NCI-H82 treated with DMSO at 0.1 percent for 48 hours (cell line): ENCODE data around the gene MMP23B.

Experiments used
- DNase-seq: peaks from one replicate; lab custom pipeline; 2025; ENCODE audit not compliant: unreplicated experiment; lab: John Stamatoyannopoulos, UW

MMP23B gene

DNA sequence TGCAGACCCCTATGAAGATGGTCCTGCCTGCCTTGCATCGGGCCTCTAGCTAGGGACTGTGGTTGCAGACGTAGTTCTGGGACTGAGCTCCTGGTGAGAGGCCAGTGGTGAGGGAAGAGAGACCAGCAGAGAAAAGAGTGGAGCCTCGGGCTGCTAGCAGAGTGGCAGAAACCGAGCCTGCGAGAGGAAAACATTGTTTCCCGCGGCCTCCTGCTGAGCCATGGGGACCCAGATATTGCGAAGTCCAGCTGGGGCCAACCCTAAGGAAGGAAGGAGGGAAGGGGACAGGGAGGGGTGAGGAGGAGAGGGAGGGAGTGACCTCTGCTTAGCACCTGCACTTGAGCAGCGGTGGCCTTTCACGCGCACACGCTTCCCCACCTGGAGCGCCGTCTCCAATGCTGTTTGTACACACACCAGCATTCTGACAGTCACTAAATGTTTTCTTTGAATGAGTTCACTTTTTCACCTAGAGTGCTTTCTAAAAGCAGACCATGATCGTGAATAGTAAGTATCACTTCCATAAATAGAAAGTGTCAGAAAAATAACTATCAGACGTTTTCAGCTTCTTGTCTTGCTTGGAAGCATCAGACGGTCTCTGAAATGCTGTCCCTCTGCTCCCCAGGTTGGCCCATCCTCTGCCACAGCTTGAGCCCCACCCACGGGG lies 29.5 kb upstream of the MMP23B start:
- no peak for DNase-seq

DNA sequence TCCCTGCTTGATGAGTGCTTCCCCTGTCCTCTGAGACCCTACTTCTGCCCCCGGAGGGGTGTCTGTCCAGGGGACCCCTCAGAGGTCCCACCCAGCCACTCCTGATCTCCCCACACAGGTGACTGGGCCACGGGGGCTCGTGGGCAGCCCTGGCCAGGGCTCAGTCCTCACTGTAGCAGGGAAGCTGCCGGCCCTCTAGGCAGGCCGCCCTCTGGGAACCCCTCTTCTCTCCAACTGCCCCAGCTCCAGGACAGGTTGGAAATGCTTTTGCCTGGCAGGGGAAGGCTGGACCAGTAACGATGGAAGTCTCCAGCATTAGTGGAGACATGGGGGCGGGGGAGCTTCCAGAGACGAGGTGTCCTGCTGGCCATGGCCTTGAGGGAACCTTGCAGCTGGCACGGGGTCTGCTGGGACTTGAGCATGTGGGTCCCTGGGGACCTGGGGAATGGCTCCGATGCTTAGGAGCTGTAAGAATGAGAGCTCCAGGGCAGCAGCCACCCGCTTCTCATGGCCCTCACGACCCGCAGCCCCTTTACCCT lies 28.9 kb upstream of the MMP23B start:
- DNase-seq = peak; percentile 43

DNA sequence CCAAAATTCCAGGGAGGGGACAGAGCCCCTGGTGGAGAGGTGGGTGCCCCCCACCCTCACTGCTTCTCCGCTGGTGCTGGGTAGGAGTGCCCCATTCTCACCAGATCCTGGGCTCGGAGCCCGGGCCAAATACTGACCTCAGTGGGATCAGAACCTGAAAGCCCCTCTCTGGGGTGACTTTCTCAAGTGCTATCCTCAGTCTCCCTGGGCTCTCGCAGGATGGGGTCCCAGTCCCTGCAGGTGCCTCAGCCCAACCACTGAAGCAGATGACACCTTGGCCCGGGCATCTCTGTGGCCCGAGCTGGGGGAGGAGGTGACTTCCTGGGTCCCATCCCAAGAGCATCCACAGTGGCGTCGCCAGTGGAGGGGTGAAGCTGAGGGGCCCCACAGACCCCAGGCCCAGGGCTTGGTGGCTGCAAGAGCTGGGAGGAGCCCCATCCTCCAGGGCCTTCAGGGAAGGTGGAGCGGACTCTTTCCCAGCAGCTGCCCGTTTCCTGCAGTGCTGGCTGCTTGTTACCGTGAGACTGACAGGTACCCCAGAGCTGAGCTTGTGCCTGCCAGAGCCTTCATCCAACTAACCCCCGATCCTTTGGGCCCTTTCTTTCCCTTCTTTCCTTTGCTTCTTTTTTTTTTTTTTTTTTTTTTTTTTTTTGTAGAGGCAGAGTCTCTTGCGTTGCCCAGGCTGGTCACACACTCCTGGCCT lies 28.2 kb upstream of the MMP23B start:
- DNase-seq = no peak

DNA sequence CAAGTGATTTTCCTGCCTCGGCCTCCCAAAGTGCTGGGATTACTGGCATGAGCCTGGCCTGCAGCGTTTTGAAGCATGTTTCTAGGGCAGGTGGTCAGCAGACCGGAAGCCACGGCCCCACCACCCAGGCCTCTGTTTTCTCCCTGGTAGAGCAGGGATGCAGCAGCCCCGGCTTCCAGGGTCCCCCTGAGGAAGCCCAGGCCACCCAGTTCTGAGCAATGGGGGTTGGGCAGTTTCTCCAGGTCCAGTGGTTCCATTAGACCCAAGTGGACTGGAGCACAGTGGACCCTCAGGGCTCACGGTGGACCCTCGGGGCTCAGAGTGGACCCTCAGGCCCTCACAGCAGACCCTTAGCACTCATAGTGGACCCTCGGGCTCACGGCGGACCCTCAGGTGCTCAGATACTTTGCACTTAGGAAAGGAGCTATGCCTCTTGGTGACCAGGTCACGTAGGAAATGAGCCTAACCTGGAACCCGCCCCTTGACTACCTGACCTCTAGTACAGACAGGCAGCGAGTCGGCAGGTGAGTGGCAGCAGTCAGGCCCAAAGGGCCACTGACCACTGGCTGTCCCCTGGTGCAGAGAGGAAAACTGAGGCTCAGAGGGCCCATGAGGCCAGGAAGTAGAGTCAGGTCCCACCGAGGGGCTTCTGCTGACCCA lies 27.5 kb upstream of the MMP23B start:
- DNase-seq = no peak

DNA sequence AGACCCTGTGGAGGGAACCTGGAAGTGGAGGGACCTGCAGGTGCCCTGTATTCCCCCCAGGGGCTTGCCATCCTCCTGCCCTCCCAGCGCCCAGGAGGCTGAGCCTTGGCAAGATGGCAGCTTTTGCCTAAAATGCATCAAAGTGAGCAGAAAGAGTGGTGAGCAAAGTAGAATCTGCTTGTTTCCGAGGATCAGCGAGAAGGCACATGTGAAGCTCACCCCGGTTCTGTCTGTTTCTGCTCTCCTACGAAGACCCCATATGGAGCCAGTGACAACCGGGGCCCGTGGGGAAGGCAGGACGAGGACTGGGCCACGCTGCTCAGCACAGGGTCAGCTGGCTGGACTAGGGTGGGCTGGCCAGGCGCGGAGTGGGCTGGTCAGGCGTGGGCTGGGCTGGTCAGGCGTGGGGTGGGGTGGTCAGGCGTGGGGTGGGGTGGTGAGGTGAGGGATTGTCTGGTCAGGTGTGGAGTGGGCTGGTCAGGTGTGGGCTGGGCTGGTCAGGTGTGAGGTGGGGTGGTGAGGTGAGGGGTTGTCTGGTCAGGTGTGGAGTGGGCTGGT lies 26.9 kb upstream of the MMP23B start:
- DNase-seq = no peak

DNA sequence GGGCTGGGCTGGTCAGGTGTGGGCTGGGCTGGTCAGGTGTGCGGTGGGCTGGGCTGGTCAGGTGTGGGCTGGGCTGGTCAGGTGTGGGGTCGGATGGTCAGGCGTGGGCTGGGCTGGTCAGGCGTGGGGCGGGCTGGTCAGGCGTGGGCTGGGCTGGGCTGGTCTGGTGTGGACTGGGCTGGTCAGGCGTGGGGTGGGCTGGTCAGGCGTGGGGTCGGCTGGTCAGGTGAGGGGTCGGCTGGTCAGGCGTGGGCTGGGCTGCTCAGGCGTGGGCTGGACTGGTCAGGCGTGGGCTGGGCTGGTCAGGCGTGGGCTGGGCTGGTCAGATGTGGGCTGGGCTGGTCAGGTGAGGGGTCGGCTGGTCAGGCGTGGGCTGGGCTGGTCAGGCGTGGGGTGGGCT lies 26.2 kb upstream of the MMP23B start:
- DNase-seq = no peak

DNA sequence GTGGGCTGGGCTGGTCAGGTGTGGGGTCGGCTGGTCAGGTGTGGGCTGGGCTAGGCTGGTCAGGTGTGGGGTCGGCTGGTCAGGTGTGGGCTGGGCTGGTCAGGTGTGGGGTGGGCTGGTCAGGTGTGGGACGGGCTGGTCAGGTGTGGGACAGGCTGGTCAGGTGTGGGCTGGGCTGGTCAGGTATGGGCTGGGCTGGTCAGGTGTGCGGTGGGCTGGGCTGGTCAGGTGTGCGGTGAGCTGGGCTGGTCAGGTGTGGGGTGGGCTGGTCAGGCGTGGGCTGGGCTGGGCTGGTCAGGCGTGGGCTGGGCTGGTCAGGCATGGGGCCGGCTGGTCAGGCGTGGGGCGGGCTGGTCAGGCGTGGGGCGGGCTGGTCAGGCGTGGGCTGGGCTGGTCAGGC lies 25.7 kb upstream of the MMP23B start:
- DNase-seq = no peak

DNA sequence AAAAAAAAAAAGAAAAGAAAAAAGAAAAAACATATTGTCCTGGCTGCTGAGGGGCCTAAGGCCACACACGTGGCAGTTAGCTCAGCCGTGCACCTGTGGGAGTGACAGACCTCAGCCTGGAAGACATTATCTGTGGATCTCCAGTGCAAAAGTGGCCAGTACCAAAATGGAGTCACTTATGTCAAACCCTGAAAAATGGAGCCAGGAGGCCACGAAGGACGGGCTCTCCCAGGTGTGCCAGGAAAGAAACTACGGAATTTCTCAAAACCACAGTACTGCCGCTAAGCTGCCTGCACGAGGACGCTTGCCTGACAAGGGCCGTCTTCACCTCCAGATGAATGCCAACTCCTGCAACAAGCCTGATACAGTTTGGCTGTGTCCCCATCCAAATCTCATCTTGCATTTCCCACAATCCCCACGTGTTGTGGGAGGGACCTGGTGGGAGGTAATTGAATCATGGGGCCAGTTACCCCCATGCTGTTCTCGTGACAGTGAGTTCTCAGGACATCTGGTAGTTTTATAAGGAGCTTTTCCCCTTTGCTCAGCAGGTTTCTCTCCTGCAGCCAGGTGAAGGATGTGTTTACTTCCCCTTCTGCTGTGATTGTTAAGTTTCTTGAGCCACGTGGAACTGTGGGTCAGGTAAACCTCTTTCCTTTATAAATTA lies 22.0 kb upstream of the MMP23B start:
- peak; percentile 62 for DNase-seq

DNA sequence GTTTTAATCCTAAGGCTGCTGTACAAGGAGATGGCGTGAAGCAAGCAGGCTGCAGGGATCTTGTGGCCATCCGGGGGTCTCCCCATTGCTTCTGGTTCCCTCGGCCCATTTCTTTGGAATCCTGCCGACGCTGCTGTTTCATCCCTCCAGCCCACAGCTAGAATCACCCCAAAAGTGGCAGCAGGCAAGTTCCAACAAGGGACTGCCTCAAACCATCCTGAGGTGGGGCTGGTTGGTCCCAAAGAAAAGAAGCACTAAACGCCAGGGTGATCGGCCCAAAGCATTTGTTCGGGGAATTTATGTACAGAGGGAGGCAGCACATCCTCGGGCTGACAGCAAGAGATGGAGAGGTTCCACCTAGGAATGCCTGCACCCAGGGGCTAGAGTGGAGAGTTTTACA lies 21.2 kb upstream of the MMP23B start:
- DNase-seq = no peak

DNA sequence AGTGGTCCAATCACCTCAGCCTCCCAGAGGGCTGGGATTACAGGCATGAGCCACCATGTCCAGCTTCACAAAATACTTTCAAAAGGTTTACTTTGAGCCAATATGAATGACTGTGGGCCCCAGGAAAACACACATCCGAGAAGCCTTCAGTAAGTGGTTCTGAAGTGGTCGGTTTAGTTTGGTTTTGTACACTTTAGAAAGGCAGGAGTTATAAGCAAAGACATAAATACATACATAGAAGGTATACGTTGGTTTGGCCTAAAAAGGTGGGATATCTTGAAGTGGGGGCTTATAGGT lies 19.9 kb upstream of the MMP23B start:
- no peak for DNase-seq

DNA sequence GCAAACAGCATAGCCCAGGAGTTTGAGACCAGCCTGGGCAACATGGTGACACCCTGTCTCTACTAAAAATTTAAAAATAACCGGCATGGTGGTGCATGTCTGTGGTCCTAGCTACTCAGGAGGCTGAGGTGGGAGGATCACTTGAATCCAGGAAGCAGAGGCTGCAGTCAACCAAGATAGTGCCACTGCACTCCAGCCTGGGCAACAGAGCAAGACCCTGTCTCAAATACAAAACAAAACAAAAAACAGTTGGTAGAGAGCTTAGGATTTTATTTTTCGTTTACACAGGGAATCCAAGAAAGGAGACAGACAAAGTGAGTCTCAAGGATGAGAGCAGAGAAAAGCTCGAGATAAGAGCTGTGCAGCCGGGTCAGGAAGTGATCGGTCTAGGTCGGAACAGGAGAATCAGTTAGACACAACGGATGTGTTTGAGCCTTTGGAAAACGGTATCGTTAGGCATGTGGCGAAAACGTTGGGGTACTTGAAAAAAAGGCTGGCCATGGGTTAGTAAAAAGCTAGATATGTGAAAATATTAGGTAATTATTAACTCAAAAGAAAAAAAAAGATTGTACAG lies 18.4 kb upstream of the MMP23B start:
- DNase-seq = no peak

DNA sequence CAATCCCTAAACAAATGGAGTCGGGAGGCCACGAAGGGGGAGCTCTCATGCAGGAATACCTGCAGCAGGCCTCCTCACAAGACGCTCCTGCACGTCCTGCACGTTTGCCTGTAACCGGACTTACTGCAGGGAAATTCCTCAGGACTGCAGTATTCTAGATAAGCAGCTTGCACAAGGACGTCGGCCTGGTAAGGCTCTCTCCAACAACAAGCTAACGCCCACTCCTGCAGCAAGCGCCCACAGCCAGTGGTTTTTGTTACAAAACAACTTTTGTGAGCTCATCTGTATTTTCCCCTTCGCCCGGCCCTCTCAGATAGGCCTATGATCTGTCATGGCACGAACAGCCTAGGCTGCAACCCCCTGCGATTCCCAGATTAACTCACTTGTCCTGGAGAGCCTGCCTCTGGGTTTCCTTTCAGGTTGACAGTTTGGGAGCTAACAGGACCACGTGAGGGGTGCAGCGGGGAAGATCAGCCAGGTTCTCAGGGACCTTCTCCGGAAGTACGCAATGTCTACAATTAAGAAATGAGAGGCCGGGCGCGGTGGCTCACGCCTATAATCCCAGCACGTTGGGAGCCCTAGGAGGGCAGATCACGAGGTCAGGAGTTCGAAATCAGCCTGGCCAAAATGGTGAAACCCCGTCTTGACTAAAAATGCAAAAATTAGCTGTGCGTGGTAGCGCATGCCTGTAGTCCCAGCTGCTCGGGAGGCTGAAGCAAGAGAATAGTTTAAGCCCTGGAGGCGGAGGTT lies 17.6 kb upstream of the MMP23B start:
- no peak for DNase-seq

DNA sequence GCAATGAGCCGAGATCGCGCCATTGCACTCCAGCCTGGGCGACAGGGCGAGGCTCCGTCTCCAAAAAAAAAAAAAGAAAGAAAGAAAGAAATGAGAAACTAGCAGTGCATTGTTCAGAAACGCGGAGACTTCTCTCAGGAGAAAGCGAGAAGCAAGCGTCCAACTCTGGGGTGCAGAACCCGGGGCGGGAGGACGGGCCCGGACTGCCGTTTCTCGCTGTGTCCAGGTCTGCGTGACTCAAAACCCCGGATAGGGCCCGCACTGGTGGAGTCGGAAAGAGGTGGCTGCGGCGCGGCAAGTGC lies 17.1 kb upstream of the MMP23B start:
- no peak for DNase-seq

DNA sequence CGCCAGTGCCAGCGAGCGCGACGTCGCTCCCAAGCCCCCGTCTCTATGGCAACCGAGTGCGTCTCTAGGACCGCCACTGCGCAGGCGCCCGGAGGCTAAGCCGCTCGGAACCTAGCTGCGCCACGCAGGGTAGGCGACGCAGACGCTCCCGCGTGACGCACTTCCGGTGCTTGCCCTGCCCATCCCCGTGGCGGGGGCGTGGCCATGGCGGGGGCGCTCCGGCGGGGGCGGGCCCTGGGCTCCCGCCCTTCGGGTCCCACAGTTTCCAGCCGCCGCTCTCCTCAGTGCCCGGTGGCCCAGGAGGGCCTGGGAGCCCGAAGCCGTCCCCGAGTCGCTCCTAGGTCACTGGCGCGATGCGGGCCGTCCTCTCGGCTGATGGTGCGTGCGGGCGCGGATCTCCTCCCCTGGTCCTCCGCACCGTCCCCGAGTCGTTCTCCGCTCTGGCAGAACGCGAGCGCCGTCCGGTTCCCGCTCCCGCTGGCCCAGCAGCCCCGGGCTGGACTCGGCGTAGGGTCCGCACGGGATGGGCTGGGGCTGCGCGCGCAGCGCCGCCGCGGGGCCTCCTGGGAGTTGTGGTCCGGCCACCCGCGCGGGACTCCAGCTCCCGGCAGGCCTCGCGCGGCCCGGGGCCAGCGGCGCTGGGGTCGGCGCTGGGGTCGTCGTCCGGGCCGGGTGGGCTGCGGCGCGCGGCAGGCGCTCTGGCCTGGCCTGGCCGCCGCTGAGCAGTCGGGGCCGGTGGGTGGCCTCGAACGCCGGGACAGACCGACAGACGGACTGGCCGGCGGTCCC lies 16.5 kb upstream of the MMP23B start, which contains the start of gene MIB2:
TSS of gene MIB2 (plus strand) at position 245 of the 789 bp plus-strand sequence. CDS start 7,953 bp downstream, outside the sequence.
- DNase-seq = peak; percentile 87

DNA sequence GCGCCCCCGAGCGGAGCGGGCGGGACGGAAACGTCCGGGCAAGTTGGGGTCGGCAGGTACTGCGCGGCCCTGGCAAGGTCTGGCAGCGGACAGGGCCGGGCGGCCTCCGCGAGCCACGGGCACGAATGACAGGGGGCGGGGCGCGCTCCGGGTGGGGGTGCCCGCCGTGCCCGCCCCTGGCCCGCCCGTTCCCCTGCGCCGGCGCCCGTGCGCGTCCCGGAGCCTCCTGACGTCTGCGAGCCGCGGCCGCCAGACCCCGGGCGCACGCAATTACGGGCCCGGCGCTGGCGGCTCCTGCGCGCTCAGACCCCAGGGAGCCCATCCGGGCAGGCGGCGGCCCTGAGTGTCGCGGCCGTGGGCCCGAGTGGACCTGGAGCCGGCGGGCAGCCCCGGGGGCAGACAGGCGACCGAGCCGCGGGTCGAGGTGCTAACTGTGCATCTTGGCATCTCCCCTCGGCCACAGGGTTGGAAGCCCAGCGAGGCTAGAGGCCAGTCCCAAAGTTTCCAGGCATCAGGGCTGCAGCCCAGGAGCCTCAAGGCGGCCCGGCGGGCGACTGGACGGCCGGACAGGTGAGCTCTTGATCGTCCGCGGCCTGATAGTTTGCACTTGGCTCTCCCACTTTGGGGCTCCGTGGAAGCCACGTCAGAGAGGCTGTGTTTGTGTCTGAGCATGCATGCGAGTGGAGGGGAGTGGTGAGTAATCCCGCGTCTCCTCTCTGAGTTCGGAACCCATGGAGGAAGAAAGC lies 15.8 kb upstream of the MMP23B start:
- DNase-seq = no peak

DNA sequence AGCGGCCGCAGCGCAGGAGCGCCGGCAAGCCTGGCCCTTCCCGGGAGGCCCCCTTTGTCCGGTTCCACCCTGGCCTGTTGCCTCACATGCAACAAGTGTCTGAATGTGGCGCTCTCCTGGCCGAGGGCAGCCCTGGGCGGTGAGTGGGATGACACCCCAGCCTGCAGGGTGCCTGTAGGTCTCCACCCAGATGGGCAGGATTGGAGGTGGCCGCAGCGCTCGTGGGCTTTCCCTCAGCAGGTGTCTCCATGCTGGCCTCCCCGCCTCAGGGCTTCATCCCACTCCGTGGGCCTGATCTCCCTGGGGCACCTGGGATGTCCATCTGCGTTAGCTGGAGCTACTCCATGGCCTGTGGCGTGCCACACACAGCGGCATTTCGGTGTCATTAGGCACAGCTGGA lies 15.1 kb upstream of the MMP23B start:
- DNase-seq = no peak

DNA sequence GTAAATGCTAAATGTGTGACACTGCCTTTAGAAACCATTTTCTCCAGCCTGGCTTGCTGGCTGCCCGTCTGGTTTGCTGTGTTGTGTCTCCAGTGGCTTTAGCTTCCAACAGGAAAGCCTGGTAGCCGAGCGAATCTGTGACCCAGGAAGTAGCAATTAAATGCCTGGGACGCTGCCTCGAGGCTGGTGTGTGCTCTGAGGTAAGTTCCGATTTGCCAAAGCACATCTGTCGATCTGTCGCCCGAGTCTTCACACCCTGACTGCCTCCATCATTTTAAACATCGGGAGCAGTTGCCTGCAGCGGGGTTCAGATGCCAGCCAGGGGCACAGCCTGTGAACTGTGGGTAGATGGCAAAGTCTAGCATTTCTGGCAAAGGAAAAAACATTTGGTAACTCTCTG lies 14.5 kb upstream of the MMP23B start:
- DNase-seq = no peak

DNA sequence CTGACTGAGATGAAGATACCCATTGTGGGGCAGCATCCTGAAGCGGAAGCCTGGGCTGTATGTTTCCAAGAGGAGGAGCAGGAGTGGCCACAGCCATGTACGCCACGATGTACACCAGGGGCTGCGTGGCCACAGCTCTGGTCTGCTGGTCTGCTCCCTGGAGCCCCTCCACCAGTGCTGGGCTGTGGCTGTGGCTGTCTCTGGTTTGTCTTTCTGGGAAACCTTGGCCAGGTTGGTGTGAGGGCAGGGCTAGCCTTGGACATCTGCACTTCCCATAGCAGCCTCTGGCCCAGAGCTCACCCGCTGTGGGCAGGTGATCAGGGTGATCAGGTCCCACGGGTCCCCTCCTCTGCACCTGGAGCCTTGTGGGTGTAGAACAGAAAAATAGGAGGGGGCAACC lies 14.0 kb upstream of the MMP23B start:
- no peak for DNase-seq
